Measurements from ENCODE around the gene MITF. TPM values are rescaled to one million over a fixed set of nuclear protein-coding genes. Genes with fewer than 3 reads are reported as not detected.

The MITF gene
- total and polyA plus RNA-seq, 7 donors = 11.8 to 98.1 (median 49.9) TPM

DNA sequence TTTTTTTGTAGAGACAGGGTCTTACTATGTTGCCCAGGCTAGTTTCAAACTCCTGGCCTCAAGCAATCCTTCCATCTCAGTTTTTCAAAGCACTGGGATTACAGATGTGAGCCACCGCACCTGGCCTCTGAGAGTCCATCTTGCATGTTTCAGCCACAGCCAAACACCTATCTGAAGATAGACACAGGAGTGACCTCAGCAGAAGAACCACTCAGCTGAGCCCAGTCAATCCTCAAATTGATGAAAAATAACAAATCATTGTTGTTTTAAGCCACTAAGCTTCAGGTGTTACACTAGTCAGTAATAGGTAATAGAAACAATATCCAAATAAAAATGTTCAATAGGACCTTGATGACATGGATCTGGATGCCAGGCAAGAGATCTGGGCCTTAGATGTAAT, 38.3 kb upstream of the MITF start:
- ATAC-seq (no peak), DNase-seq (no peak)
- Histone ChIP-seq H3K27ac (no peak overlapping the region), H3K4me3 (no peak overlapping the region), H3K4me1 (peaks cover 3% of the 10 kb centered on the region), H3K27me3 (ENCODE audit: insufficient read depth in 3 of 3, low read length in 2 of 3) (no peaks in the 10 kb centered on the region), H3K9me3 (peaks cover 10% of the 10 kb centered on the region), H3K36me3 (ENCODE audit: insufficient read depth in 1 of 2, low read depth in 1 of 2) (no peaks in the 10 kb centered on the region)
- TF ChIP-seq, protein P1, sequence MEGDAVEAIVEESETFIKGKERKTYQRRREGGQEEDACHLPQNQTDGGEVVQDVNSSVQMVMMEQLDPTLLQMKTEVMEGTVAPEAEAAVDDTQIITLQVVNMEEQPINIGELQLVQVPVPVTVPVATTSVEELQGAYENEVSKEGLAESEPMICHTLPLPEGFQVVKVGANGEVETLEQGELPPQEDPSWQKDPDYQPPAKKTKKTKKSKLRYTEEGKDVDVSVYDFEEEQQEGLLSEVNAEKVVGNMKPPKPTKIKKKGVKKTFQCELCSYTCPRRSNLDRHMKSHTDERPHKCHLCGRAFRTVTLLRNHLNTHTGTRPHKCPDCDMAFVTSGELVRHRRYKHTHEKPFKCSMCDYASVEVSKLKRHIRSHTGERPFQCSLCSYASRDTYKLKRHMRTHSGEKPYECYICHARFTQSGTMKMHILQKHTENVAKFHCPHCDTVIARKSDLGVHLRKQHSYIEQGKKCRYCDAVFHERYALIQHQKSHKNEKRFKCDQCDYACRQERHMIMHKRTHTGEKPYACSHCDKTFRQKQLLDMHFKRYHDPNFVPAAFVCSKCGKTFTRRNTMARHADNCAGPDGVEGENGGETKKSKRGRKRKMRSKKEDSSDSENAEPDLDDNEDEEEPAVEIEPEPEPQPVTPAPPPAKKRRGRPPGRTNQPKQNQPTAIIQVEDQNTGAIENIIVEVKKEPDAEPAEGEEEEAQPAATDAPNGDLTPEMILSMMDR (IDR thresholded peaks at IDR 0.05) = no peak
- WGBS, 3 donors = 95 to 100% (median 98%) methylated on average over 1 of the region's 1 CpG
- intact Hi-C loops (cut with DNase I) = no loop called here

DNA sequence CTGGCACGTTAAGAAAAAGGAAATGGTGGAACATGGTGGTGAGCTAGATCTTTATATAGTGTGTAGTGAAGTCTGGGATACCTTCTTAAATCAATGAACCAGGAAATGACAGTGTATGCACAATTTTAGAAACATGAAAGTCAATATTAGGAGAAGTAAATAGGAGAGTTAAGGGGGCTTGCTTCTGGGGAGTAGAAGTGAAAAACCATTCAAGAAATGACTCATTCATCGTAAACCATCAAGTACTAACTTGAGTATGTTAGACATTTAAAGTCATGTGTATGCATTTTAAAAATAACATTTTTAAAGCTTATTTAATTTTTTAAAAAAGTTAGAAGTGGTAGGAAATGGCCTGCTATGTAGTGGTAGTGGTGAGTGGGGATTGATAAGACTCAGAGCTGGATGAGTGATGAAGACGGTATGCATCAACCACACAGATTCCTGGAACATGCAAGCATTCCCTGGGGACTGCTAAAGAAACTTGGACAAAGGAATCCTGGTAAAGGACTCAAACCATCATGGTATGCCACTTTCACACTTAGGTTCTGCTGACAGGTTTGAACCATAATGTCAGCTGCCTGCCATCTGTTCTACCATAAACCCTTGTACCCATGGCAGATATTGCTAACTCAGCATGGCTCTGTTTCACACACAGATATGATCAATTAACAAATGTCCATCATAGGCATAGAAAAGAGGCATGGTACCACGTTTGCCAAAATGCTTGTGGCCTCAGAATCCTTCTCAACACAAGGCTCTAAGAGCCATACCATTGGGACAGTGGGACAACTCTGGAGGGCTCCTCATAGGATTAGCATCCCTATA, 28.9 kb upstream of the MITF start:
- no peak for ATAC-seq

GRCh38 chr3:69712269-69712668, 27.0 kb upstream of the MITF start:
- no peaks in the 10 kb centered on the region for H3K27me3 ChIP-seq (ENCODE audit: insufficient read depth in 3 of 3, low read length in 2 of 3)
- H3K9me3 ChIP-seq = no peaks in the 10 kb centered on the region
- intact Hi-C loops (cut with DNase I) = no loop called here
- no peak for DNase-seq
- WGBS, 3 donors = 43 to 82% (median 60%) methylated on average over 5 of the region's 5 CpGs
- no peaks in the 10 kb centered on the region for H3K36me3 ChIP-seq (ENCODE audit: insufficient read depth in 1 of 2, low read depth in 1 of 2)
- no peak overlapping the region for H3K27ac ChIP-seq
- peaks cover 11% of the 10 kb centered on the region for H3K4me1 ChIP-seq
- TF ChIP-seq, protein P1 (IDR thresholded peaks at IDR 0.05) = no peak
- no peak overlapping the region for H3K4me3 ChIP-seq
- peak in 3 of 4 donors; percentile 45 to 80 (median 64) for ATAC-seq

More for the DNA sequence above, 28.9 kb upstream of the MITF start:
- Histone ChIP-seq H3K27me3 (ENCODE audit: insufficient read depth in 3 of 3, low read length in 2 of 3) (no peaks in the 10 kb centered on the region), H3K9me3 (no peaks in the 10 kb centered on the region), H3K27ac (no peak overlapping the region), H3K4me3 (no peak overlapping the region), H3K36me3 (ENCODE audit: insufficient read depth in 1 of 2, low read depth in 1 of 2) (no peaks in the 10 kb centered on the region), H3K4me1 (no peaks in the 10 kb centered on the region)
- intact Hi-C loops (cut with DNase I) = no loop called here
- DNase-seq = no peak
- TF ChIP-seq, protein P1 (IDR thresholded peaks at IDR 0.05) = no peak
- 67 to 75% (median 70%) methylated on average over 4 of the region's 4 CpGs for WGBS, 3 donors

GRCh38 chr3:69712933-69713332, 26.3 kb upstream of the MITF start:
- Histone ChIP-seq H3K27me3 (ENCODE audit: insufficient read depth in 3 of 3, low read length in 2 of 3) (no peaks in the 10 kb centered on the region), H3K4me1 (peaks cover 11% of the 10 kb centered on the region), H3K4me3 (no peak overlapping the region), H3K9me3 (no peaks in the 10 kb centered on the region), H3K36me3 (ENCODE audit: insufficient read depth in 1 of 2, low read depth in 1 of 2) (no peaks in the 10 kb centered on the region), H3K27ac (no peak overlapping the region)
- ATAC-seq (no peak), DNase-seq (no peak)
- TF ChIP-seq, protein P1 (IDR thresholded peaks at IDR 0.05) = no peak
- intact Hi-C loops (cut with DNase I) = no loop called here
- 44 to 57% (median 48%) methylated on average over 4 of the region's 4 CpGs for WGBS, 3 donors

Data from psoas muscle (tissue), 8 donors.